Keratinocyte (primary cell): ENCODE measurements around the gene DPY19L1. TPM values are rescaled to one million over a fixed set of nuclear protein-coding genes. Genes with fewer than 3 reads are reported as not detected.
A peak's percentile ranks its signal among the peaks of the same experiment; 100 is the strongest.

Experiments used
- DNase-seq: peaks from one replicate; pipeline ENCODE4 v3.0.0-alpha.2; 2011; ENCODE audit warnings: low read depth, missing footprints, low spot score
- FAIRE-seq: peaks from 2 replicates; lab custom pipeline; 2011; peaks lifted over from hg19 to GRCh38; lab: Jason Lieb, UNC
- H2AFZ ChIP-seq: 2 replicates; pipeline ENCODE4 v1.6.0; 2012; ENCODE audit warnings: low read length, control low read depth, inconsistent platforms; ENCODE audit not compliant: control insufficient read depth
- H3K27ac ChIP-seq: 2 replicates; pipeline ENCODE4 v1.5.1; 2011; ENCODE audit warnings: low read length; ENCODE audit not compliant: control insufficient read depth, insufficient read depth
- H3K27me3 ChIP-seq: 3 replicates; pipeline ENCODE4 v1.6.0; 2011; ENCODE audit warnings: low read length; ENCODE audit not compliant: control insufficient read depth, insufficient read depth; ENCODE audit errors: extremely low read depth
- H3K36me3 ChIP-seq, 2 experiments: 2 replicates in 1 of 2; 3 replicates in 1 of 2; pipeline ENCODE4 v1.5.1; 2011; ENCODE audit warnings: low read length in 2 of 2, mild to moderate bottlenecking in 1 of 2; ENCODE audit not compliant: control insufficient read depth in 2 of 2, insufficient read depth in 2 of 2; ENCODE audit errors: extremely low read depth in 1 of 2
- H3K4me1 ChIP-seq: 3 replicates; pipeline ENCODE4 v1.5.1; 2011; ENCODE audit warnings: low read length; ENCODE audit not compliant: control insufficient read depth, insufficient read depth; ENCODE audit errors: extremely low read depth
- H3K4me2 ChIP-seq: 3 replicates; pipeline ENCODE4 v1.6.0; 2011; ENCODE audit warnings: low read depth, low read length; ENCODE audit not compliant: control insufficient read depth, insufficient read depth; ENCODE audit errors: extremely low read depth
- H3K4me3 ChIP-seq, 3 experiments: fragments of 200-600 bp in 1 of 3; sonication (generic) in 1 of 3; 2 replicates in 2 of 3; 3 replicates in 1 of 3; pipeline ENCODE4 v1.5.1; 2011 to 2016; ENCODE audit warnings: low read length in 3 of 3, mild to moderate bottlenecking in 3 of 3, control low read depth in 2 of 3, inconsistent platforms in 1 of 3, low read depth in 1 of 3, mixed read lengths in 1 of 3, mixed run types in 1 of 3, moderate library complexity in 1 of 3; ENCODE audit not compliant: control insufficient read depth in 2 of 3, insufficient read depth in 2 of 3; ENCODE audit errors: extremely low read depth in 1 of 3
- H3K79me2 ChIP-seq: 2 replicates; pipeline ENCODE4 v1.6.0; 2012; ENCODE audit warnings: low read length; ENCODE audit not compliant: control insufficient read depth, insufficient read depth
- H3K9ac ChIP-seq: 3 replicates; pipeline ENCODE4 v1.6.0; 2011; ENCODE audit warnings: low read length; ENCODE audit not compliant: control insufficient read depth, insufficient read depth; ENCODE audit errors: extremely low read depth
- H3K9me1 ChIP-seq: 3 replicates; pipeline ENCODE4 v1.6.0; 2011; ENCODE audit warnings: low read length; ENCODE audit not compliant: control insufficient read depth, insufficient read depth; ENCODE audit errors: extremely low read depth
- H3K9me3 ChIP-seq: 2 replicates; pipeline ENCODE4 v1.5.1; 2012; ENCODE audit warnings: low read depth, low read length; ENCODE audit not compliant: control insufficient read depth
- H4K20me1 ChIP-seq: 3 replicates; pipeline ENCODE4 v1.6.0; 2011; ENCODE audit warnings: low read length; ENCODE audit not compliant: control insufficient read depth, insufficient read depth; ENCODE audit errors: extremely low read depth
- EZH2 ChIP-seq: IDR thresholded peaks from one replicate; pipeline ENCODE4 v1.6.1; 2012; ENCODE audit warnings: inconsistent platforms, mild to moderate bottlenecking, low read length, moderate library complexity
- dilution Hi-C: fragments of 300-500 bp; cut with MboI; formaldehyde crosslinking; loops from one replicate; pipeline ENCODE4 v1.7.0; 2020; ENCODE audit warnings: low sequenced_read_pairs; ENCODE audit not compliant: extremely low pct_ligation_motif_present
- polyA plus RNA-seq, 5 experiments: library from polyadenylated mRNA; depleted of rRNA in 3 of 5; stranded (reverse) in 3 of 5; stranded (forward) in 1 of 5; unstranded in 1 of 5; fragments of >200 nt; gene quantifications; 1 replicate in 1 of 5; 2 replicates in 3 of 5; 3 replicates in 1 of 5; pipeline versions ENCODE4 v1.2.1 to v1.2.3, GENCODE V29; 2011 to 2012; ENCODE audit warnings: missing spikeins in 2 of 5, low read depth in 1 of 5, low replicate concordance in 1 of 5
- TF ChIP-seq, protein P1 (sequence below), 3 experiments: IDR thresholded peaks in 1 of 3; conservative IDR thresholded peaks in 1 of 3; optimal IDR thresholded peaks in 1 of 3; 2 replicates in 2 of 3; 3 replicates in 1 of 3; pipeline versions ENCODE3 to v1.5.1; 2011; ENCODE audit warnings: low read length in 3 of 3, mild to moderate bottlenecking in 3 of 3, moderate library complexity in 2 of 3, control low read depth in 1 of 3, inconsistent platforms in 1 of 3; ENCODE audit not compliant: insufficient read depth in 2 of 3; ENCODE audit errors: extremely low read depth in 1 of 3

DPY19L1 gene
- polyA plus RNA-seq, 1 donor (not counting 4 experiments of a cell fraction or from before 2014, with no cell fraction given): 29.2 TPM

DNA sequence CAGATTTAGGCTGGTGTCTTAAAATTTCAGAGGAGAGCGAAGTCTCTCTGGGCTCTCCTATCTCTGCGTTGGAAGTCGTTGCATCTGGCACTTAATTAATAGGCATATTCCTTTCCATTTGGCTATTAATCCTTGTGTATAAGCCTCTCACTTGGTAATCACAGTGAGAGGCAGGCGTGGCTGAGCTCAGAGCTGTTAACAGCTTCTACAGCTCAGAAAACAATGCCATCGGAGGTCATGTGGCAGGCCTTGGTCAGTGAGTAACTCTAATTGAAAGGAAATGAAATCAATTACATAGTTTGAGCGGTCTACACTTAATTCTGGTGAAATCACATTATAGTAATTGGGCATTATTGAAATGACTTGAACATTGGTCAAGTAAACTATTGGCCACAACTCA is 135.1 kb downstream of the DPY19L1 start:
- FAIRE-seq (no peak), DNase-seq (no peak)

DNA sequence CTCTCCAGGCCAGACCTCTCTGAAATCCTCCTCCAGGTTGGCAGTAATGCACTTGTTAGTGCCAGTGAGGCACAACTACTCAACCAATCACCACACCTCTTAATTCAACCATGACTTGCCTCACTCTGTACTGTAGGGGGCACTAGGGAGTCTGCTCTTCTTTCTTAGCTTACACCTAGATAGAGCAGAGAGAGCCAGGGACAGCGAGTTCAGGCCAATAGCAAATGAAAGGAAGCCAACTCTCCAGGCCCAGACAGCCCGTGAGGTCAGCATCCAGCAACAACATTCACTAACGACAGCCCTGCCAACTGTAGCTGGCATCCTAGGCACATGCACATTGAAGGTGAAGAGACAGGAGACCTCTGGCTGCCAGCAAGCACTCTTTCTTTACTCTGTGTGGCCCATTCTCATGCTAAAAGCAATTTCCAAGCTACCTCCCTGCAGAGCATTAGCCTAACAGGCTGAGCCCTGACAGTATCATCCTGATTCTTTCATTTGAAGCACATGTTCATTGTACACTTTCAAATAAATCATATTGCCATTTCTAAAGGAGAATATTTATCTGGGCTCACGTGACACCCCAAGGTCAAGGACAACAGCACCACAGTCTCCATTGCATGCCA is 136.3 kb downstream of the DPY19L1 start:
- no peak overlapping the region for H3K27ac ChIP-seq
- DNase-seq (no peak), FAIRE-seq (no peak)
- no peaks in the 10 kb centered on the region for H3K4me1 ChIP-seq
- H3K79me2 ChIP-seq: no peaks in the 10 kb centered on the region
- no peaks in the 10 kb centered on the region for H3K9me3 ChIP-seq
- dilution Hi-C loops: no loop called here
- H3K4me3 ChIP-seq: no peak overlapping the region
- TF ChIP-seq, protein P1, sequence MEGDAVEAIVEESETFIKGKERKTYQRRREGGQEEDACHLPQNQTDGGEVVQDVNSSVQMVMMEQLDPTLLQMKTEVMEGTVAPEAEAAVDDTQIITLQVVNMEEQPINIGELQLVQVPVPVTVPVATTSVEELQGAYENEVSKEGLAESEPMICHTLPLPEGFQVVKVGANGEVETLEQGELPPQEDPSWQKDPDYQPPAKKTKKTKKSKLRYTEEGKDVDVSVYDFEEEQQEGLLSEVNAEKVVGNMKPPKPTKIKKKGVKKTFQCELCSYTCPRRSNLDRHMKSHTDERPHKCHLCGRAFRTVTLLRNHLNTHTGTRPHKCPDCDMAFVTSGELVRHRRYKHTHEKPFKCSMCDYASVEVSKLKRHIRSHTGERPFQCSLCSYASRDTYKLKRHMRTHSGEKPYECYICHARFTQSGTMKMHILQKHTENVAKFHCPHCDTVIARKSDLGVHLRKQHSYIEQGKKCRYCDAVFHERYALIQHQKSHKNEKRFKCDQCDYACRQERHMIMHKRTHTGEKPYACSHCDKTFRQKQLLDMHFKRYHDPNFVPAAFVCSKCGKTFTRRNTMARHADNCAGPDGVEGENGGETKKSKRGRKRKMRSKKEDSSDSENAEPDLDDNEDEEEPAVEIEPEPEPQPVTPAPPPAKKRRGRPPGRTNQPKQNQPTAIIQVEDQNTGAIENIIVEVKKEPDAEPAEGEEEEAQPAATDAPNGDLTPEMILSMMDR (optimal IDR thresholded peaks at IDR 0.05 in 1 of 3, IDR thresholded peaks at IDR 0.05 in 1 of 3, conservative IDR thresholded peaks at IDR 0.05 in 1 of 3; ENCODE audit: extremely low read depth in 1 of 3, insufficient read depth in 2 of 3, low read length in 3 of 3): peak; percentile 32 to 50 (median 35)
- TF ChIP-seq EZH2: no peak
- H3K9ac ChIP-seq: no peak overlapping the region
- no peaks in the 10 kb centered on the region for H3K27me3 ChIP-seq
- H3K36me3 ChIP-seq: no peaks in the 10 kb centered on the region
- no peaks in the 10 kb centered on the region for H3K9me1 ChIP-seq
- H2AFZ ChIP-seq: no peak overlapping the region
- no peak overlapping the region for H3K4me2 ChIP-seq
- H4K20me1 ChIP-seq: no peaks in the 10 kb centered on the region

More for the DNA sequence above, 135.1 kb downstream of the DPY19L1 start:
- no peaks in the 10 kb centered on the region for H3K79me2 ChIP-seq
- TF ChIP-seq EZH2: no peak
- TF ChIP-seq, protein P1 (optimal IDR thresholded peaks at IDR 0.05 in 1 of 3, IDR thresholded peaks at IDR 0.05 in 1 of 3, conservative IDR thresholded peaks at IDR 0.05 in 1 of 3; ENCODE audit: extremely low read depth in 1 of 3, insufficient read depth in 2 of 3, low read length in 3 of 3): no peak
- H3K27me3 ChIP-seq: no peaks in the 10 kb centered on the region
- H3K36me3 ChIP-seq: no peaks in the 10 kb centered on the region
- no peak overlapping the region for H3K4me3 ChIP-seq
- no peak overlapping the region for H3K27ac ChIP-seq
- H4K20me1 ChIP-seq: no peaks in the 10 kb centered on the region
- no peaks in the 10 kb centered on the region for H3K4me1 ChIP-seq
- H3K9me3 ChIP-seq: no peaks in the 10 kb centered on the region
- no peak overlapping the region for H3K4me2 ChIP-seq
- H2AFZ ChIP-seq: no peak overlapping the region
- no peaks in the 10 kb centered on the region for H3K9me1 ChIP-seq
- dilution Hi-C loops: no loop called here
- H3K9ac ChIP-seq: no peak overlapping the region
